GM19463 (cell line): Measurements from ENCODE around the gene TMEM91.

Source experiments
- ATAC-seq: cut with Tn5 transposase; IDR thresholded peaks from one replicate; pipeline ENCODE4 v1.9.1; 2021; ENCODE audit warnings: mild to moderate bottlenecking, moderate library complexity; ENCODE audit not compliant: unreplicated experiment

TMEM91 gene

DNA sequence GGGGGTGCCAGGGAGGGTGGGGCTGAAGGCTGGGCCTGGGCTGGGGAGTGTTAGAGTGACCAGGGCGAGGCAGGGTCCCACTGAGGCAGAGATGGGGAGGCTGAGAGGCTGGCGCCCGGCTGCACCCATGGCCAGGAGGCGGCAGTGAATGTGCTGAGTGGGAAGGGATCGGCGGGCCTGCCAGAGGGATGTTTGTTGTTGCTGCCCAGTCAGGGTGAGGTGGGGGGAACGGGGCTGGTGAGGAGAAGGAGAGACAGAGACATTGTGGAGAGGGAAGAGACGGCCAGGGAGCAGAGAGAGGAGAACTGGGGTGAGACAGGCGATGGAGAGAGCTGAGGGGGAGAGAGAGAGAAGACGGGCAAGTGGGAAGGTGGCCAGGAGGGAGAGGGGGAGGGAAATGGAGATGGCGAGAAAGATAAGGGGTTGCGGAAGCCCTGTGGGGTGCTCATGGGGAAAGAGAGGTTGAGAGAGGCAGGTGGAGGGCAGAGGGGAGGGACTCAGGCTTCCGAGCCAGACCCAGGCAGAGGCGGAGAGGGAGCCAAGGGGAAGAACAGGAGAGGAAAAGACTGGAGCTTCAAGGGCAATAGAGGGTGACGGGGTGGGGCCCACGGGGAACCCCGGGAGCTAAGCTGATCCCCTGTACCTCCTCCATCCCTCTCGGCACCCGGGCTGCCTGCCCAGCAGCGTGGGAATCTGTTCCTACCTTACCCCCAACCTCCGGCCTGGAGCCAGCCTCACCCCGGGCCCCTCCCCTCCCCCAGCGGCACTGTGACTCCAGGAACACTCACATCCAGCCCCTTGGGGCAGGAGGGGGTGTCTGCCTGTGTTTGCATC is 51.5 kb downstream of the TMEM91 start:
- no peak for ATAC-seq

DNA sequence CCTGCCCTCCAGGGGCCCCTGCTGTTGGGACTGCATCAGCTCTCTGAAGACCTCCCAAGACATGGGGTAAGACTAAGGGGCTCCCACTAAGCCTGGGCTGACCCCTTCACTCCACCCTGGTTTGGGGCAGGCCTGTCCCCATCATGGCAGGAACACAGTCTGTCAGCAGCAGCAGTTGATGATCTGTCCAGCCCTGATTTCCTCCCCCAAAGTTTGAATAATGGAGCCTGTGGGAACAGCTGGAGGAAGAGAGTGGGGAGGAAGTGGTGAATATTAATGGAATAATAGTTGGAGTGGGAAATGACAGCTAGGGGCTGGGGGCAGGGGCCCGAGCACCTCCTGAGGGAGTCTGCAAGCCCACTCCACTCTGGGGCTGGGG is 52.1 kb downstream of the TMEM91 start:
- ATAC-seq = no peak

DNA sequence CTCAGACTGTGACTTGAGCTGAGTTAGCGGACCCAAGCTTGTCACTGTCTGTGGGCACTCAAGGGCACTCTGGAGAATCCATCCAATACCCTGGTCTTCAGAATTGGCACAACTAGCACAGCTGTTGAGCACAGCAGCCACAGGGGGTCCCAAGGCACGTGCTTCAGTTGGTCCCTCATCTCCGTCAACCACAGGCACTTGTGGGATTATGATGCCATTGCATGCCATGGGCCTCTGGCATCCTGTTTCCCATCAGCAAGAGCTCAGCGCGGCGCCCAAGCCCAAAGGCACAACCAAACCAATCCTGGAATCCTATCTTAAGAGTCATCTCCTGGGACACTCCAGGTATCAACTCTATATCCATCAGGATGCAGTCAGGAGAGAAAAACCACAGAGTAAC is 54.6 kb downstream of the TMEM91 start:
- ATAC-seq = no peak

- no peak for ATAC-seq
Observed at GRCh38 chr19:41431426-41432386, 55.4 kb downstream of the TMEM91 start.

- ATAC-seq = no peak
Observed at GRCh38 chr19:41433171-41433570, 56.8 kb downstream of the TMEM91 start.
